GM11168 (cell line): ENCODE data around the gene SGF29.
"Not testable (repeated sequence)": the region's sequence is repeated elsewhere in the genome, so short reads cannot be mapped to it uniquely, and the experiment has no call there.

Source experiments
- in situ Hi-C: fragments of 300-500 bp; cut with MboI; formaldehyde crosslinking; loops from one replicate; pipeline ENCODE4 v1.12.0; 2022; ENCODE audit warnings: low sequenced_read_pairs; ENCODE audit not compliant: unreplicated experiment

SGF29 gene

DNA sequence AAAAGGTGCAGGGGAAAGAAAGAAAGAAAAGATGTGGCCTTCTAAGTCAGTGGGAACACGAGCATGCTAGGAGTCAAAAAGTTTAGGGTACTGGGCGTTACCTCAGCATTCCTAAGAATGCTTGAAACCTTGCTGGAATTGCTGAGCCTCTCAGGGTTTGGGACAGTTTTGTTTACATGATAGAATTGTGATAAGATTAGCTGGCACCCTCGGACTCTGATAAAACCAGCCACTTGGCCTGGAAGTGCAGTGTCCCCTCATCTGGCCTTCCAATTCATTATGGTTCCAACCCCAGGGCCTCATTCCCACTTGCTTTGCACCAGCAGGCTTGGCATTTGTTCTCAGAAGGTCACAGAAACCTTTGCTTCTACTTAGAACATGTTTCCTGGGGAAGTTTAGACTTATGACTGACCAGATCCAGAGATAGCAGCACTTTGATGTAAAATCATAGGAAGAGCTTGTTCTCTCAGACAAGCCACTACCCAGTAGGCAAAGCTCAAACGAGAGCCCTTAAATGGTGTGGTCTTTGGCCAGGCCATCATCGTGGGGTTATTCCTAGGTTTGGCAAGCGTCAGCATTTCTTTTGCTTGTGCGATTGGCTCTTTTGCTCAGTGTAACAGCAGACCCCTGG, 8.0 kb downstream of the SGF29 start:
- in situ Hi-C loops: no loop called here

DNA sequence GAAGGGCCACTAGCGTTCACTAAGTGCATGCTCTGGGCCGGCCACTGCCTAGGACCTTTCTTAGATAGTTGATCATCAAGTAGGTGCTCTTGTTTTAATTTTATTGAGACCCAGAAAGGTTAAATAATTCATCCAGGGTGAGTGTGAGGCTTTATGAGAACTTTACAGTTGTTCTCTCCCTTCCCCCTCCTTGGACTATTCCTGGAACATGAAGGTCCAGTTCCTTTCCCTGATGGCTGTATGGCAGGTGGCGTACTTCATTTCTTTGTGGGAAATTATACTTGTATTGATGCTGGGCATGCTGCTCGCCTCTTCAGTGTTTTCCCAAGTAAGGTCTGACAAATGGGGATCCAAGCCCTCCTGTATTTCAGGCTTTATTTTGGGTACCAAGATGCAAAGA, 8.5 kb downstream of the SGF29 start:
- in situ Hi-C loops: no loop called here

DNA sequence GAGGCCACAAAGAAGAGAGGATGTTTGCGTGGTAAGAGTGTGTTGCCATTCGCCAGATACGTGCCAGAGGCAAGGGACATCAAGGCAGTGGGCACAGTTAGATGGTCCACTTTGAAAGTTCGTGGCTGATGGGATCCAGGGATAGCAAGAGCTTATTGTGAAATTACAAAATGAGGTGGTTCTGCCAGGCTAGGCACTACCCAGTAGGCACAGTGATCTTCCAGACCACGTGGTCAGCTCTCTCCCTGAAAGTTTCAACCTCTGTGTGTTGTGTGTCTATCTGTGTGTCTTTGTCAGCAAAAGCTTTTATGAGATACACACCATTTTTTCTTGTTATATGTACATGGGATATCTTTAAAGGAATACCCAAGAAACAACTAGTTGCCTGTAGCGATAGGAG, 9.5 kb downstream of the SGF29 start:
- in situ Hi-C loops: no loop called here

DNA sequence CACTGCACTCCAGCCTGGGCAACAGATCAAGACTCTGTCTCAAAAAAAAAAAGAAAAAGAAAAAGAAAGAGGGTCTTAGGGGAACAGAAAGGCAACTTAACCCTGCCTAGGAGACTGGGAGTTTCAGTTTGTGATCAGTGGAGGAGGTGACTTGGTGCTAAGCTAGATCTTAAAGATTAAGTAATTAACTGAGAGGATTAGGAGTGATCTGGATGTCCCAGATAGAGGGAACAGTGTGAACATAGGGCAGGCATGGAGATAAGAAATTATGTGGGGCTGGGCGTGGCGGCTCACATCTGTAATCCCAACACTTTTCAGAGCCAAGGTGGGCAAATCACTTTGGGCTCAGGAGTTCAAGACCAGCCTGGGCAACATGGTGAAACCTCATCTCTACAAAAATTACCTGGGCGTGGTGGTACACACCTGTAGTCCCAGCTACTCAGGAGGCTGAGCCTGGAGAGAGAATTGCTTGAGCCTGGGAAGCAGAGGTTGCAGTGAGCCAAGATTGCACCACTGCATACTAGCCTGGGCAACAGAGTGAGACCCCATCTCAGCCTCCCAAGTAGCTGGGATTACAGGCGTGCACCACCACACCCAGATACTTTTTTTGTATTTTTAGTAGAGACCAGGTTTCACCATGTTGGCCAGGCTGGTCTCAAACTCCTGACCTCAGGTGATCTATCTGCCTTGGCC, 12.7 kb downstream of the SGF29 start:
- in situ Hi-C loops: not testable (repeated sequence)

DNA sequence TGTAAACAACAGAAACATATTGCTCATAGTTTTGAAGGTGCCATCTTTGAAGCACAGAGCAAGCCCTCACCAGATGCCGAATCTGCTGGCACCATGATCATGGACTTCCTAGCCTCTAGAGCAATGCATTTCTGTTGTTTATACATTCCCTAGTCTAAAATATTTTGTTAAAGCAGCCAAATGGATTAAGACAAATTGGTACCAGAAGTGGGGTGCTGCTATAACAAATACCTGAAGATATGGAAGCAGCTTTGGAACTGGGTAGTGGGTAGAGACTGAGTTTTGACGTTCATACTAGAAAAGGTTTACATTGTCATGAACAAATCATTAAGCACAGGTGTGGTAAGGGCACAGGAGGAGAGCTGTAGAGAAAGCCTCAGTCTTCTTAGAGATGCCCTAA, 13.6 kb downstream of the SGF29 start:
- in situ Hi-C loops: no loop called here

DNA sequence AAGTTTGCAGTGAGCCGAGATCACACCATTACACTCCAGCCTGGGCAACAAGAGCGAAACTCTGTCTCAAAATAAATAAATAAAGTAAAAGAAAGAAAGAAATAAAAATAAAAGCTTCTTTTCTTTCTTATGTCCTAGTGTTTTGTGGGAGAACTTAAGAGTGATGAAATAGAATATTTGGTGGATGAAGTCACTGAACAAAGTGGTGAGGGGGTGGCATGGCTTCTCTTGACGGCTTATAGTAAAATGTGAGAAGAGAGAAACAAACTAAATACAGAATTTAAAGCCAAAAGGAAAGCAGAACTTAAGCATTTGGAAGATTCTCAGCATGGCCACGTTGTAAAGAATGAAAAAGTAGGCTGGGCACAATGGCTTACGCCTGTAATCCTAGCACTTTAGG, 15.3 kb downstream of the SGF29 start:
- in situ Hi-C loops: no loop called here

DNA sequence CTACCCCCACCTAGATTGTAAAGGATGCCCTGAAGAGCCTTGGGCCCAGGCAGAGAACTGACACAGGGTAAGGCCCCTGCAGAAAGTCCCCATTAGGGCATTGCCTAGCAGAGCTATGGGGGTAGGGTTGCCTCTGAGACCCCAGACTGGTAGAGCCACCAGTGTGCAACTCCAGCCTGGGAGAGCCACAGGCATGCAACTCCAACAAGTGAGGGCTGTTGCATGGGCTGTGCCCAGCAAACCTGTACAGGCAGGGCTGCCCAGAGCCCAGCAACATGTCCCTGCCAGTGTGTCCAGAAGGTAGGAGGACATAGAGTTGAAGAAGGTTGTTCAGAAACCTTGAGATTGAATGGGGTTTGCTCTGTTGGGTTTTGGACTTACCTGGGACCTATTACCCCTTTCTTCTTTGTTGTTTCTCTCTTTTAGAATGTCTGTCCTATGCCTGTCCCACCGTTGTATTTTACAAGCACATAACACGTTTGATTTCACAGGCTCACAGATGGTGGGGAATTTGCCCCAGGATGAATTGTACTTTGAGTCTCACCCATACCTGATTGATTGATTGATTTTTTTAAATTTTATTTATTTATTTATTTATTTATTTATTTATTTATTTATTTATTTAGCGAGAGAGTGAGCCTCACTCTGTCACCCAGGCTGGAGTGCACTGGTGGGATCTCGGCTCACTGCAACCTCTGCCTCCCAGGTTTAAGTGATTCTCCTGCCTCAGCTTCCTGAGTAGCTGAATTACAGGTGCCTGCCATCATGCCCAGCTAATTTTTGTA, 16.4 kb downstream of the SGF29 start:
- in situ Hi-C loops: no loop called here

DNA sequence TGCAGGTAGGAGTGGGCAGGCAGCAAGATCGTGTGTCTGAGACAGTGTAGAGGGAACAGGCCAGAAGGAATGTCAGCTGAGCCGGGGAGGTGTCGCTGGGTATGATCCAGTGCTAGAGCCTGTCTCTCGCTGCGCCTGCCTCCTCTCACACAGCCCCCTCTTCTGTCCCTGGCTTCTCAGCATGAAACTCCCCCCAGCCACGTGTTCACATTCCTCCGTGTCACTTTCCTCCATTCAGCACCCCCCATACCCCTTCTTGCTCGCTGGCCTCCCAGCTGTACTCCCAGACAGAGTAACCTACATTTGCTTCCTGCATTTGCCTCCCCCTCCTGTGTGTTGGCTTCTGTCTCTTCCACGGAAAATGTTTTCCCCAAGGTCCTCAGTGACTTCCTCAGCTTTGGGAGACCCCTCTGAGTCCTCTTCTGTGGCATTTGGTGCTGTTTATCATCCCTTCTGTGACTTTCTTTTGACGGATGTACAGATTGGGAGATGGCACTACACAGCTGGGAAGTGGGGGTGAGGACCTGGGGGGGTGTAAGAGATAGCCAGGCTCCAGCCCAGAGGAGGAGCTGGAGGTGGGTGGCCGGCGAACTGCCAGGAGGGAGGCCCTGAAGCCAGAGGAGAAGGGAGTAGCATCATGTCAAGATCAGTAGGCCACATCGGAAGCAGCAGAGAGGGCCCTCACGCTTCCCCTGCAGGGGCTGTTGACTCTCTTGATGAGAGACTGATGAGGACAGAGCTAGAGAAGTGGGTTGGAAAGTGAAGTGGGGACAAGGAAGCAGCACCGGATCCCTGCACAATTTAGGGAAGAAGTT, 19.2 kb downstream of the SGF29 start:
- in situ Hi-C loops: no loop called here

DNA sequence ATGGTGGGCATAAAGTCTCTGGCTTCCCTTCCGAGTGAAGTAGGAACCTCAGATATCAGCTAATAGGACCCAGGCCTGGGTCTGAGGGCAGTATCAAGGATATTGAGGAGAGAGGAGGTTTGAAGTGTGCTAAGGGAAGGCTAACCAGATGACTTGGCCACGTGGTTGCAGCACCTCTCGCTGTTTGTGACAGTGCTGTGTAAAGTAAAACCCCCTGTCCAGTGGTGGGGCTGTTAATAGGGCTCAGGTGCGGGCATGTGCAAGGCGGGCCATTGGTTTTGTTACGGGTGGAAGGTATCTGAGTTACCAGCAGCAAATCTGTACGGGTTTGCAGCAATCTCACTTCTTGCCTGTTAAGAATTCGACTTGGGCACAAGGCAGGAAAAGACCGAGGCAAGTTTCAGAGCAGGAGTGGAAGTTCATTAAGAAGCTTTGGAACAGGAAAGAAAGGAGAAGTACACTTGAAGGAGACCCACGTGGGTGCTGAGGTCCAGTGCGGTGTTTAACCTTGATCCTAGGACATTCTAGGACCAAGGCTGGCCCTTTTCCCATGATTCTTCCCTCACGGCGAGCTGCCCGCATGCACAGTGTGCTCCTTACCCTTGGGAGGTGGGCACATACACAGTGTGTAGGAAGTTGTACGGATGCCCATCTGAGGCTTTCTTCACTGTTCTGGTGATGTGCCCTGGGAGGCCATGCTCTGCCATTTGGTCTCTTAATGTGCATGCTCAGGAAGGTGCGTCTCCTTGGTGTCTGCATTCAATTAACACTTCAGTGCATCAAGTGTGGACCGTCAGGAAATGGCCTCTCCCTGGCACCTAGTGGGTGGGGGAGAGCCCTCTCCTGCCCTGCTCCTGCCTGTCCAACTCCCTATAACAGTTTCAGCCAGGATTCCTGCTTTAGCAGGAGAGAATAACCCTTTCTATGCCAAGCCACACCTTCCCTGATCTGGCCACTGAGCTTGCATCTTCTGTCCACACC, 20.3 kb downstream of the SGF29 start:
- in situ Hi-C loops: no loop called here

DNA sequence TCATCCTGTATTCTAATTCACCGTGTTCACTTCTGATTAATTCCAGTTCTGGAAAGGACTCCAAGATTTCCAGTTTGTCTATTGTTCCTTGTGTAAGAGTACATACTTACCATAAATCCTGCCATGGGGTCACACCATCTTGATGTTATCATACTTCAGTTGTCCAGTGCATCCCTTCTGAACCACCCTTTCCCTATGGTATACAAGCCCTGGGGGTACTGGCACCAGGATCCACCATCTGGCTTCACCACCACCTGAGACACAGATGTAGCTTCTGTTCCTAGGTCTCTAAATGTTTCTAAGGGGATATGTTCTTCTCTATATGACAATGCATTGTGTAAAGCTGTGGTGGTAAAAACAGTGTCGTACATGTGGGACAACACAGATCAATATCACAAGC, 21.2 kb downstream of the SGF29 start:
- in situ Hi-C loops: no loop called here

DNA sequence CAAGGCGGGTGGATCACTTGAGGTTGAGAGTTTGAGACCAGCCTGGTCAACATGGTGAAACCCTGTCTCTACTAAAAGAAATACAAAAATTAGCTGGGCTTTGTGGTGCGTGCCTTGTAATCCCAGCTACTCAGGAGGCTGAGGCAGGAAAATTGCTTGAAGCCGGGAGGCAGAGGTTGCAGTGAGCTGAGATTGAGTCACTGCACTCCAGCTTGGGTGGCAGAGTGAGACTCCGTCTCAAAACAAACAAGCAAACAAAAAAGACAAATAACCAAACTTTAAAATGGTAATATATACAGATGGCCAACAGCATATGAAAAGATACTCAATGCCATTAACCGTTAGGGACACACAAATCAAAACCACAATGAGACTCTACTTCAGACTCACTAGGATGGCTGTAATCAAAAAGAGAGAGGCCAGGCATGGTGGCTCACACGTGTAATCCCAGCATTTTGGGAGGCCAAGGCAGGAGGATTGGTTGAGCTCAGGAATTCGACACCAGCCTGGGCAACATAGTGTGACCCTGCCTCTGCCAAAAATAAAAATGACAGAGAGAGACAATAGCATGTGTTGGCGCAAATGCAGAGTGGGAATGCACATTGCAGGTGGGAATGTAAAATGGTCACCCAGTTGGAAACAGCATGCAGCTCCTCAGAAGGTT, 21.9 kb downstream of the SGF29 start:
- in situ Hi-C loops: no loop called here

DNA sequence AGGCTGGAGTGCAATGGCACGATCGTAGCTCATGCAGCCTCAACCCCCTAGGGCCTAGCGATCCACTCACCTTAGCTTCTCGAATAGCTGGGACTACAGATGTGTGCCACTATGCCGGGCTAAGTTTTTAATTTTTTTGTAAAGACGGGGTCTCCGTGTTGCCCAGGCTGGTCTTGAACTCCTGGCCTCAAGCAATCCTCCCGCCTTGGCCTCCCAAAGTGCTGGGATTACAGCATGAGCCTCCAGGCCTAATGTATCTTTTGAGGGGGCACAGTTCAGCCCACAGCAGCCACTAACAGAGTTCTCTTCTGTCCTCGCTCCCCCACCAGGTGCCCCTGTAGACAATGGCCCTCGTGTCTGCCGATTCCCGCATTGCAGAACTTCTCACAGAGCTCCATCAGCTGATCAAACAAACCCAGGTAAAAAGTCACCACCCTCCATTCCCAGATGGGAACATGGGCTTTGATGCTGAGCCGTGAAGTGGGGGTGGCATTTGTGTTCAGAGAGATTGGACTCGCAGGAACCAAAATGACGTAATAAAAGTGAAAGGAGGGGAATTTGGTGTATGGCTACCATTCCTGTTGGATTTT, 27.1 kb downstream of the SGF29 start:
- in situ Hi-C loops: no loop called here

DNA sequence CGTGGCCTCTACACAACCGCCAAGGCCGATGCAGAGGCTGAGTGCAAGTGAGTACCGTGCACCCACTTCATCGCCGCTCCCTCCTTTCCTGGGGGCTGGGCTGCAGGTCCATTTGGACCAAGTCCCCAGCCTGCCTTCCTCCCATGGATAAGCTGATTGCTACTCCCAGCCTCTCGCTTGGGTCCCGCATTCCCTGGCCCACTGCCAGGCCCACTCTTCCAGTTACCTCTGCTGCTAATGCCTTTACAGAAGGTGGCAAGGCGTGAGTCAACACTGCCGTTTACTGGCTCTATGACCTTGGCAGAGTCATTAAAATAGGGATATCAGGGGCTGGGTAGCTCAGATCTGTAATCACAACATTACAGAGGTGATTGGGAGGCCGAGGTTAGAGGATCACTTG, 32.0 kb downstream of the SGF29 start:
- in situ Hi-C loops: no loop called here

DNA sequence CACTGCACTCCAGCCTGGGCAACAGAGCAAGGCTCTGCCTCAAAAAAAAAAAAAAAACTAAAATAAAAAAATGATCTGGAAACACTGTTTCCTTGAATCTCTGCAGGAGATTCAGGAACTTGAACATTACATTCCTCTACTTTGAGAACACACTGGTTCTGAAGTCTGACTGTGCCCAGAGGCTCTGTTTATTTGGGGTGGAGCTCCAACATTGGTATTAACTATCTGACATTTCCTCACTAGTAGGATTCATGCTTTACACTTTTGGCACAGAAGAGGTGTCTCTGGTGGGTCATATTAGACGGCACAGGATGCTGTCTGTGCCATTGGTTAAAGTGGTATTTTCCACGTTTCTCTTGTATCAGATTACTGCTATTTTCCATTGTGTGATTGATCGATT, 32.7 kb downstream of the SGF29 start:
- in situ Hi-C loops: no loop called here

DNA sequence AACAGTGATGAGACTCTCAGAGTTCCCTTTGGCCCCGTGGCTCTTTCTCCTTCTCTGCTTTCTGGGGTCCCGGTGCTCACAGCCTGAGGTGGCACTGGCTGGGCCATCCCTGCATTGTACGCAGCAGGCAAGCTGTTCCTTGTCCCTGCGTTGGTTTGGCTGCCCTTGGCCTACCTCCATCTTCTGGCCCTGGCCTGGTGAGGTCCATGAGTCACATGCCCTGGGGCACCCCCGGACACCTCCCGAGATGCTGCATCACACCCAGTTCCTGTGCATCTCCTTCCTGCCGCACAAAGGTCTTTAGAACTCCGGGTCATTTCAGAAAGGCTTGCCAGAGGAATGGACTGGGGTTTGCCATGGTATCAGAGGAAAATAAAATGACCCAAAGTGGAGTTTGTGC, 33.7 kb downstream of the SGF29 start:
- in situ Hi-C loops: no loop called here

DNA sequence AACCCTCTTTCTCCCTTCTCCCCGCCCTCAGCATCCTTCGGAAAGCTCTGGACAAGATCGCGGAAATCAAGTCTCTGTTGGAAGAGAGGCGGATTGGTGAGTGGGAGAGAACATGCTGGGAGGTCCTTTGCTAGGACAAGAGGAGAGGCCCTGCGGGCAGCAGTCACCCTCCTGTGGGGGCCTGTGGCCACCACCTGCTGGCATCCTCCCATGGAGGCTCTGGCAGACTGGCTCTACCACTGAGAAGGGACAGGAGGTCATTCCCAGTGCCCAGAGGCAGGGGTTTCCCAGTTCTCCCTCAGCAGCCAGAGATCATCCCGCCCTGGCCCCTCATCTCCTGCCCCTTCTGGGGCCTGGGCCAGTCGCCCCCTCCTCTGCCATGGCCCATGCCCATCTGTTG, 35.3 kb downstream of the SGF29 start:
- in situ Hi-C loops: no loop called here

DNA sequence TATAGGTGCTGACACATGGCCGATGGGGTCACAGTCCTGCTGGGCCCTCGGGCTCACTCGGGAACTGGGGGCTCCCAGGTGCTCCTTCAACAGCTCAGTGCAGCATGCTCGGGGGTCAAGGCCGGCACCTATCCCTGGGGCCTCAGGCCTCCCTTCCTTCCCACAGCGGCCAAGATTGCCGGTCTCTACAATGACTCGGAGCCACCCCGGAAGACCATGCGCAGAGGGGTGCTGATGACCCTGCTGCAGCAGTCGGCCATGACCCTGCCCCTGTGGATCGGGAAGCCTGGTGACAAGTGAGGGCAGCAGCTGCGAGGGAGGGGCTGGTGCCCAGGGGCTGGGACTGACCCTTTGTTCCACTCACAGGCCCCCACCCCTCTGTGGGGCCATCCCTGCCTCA, 36.2 kb downstream of the SGF29 start:
- in situ Hi-C loops: no loop called here

DNA sequence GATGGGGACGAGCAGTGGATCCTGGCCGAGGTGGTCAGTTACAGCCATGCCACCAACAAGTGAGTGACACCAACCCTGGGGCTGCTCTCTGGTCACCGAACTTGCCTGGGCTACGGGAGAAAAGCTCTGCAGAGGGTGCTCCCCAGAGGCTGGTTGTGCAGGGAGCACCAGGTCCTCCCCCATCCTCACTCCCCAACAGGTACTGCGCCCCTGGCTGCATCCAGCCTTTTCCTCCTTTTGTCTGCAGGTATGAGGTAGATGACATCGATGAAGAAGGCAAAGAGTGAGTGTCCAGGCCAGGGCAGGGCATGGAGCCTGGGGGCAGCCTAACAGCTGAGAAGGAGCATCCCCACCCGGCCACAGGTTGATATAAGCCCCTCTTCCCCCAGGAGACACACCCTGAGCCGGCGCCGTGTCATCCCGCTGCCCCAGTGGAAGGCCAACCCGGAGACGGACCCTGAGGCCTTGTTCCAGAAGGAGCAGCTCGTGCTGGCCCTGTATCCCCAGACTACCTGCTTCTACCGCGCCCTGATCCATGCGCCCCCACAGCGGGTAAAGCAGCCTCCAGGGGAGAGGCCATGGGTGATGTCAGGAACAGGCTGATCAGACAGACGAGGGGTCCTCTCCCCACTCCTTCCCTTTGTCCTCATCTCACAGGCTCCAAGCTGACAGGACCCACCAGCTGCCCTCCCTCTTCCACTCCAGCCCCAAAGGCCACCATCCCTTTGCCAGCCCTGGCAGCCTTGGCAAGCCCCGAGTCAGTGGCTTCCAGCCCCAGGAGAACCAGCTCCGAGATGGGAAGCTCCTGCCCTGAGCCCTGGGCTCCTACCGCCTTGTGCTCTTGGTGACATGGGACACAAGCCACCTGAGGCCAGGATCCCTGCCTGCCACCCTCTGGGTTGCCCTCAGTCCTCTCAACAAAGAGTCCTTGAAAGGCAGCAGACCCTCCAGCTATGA, 36.9 kb downstream of the SGF29 start:
- in situ Hi-C loops: no loop called here
